GM19397 (cell line): ENCODE data around the gene FAXDC2.

Experiments
- ATAC-seq: cut with Tn5 transposase; IDR thresholded peaks from one replicate; pipeline ENCODE4 v1.9.1; 2021; ENCODE audit warnings: mild to moderate bottlenecking, moderate library complexity; ENCODE audit not compliant: unreplicated experiment

Gene FAXDC2

DNA sequence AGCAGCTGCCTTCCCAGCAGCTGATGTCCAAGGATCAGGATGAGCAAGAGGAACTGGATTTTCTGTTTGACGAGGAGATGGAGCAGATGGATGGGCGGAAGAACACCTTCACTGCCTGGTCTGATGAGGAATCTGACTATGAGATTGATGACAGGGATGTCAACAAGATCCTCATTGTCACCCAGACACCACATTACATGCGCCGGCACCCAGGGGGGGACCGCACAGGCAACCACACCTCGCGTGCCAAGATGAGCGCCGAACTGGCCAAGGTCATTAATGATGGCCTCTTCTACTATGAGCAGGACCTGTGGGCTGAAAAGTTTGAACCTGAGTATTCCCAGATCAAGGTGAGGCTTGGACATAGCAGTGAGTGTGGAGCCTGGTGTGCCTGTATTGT is 48.4 kb downstream of the FAXDC2 start:
- no peak for ATAC-seq

DNA sequence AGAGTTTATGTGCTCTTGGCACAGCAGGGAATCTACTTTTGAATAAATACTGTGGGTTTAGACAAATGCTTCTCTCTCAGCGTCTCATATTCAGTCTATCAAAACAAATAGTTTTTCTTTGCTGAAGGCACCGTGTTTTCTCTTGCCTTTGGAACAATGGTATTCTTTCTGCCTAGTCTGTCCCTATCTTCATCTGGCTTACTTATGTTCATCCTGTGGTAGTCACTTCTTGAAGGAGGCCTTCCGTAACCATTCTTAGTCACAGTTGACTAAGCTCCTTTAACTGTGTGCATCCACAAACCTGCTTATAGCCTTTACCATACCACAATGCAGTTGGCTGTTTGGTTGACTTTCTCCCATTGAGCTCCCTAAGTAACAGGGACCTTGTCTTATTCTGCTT is 49.3 kb downstream of the FAXDC2 start:
- ATAC-seq: no peak

DNA sequence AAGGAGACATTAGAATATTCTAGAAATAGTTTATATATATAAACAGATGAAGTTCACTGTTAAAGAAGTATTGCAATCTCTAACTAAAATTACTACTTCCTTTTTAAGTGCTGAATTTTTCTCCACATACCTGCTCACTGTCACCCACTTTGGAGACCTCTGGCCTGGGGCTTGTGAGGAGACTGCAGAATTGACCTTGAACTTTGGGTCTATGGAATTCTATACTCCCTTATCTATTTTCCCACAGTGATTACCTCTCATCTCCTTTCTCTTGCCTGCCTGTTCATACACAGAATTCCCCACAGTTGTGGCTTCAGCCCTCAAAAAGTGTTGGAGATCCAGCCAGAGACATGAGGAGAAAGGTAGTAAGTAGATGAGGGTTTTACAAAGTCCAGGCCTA is 49.8 kb downstream of the FAXDC2 start:
- ATAC-seq: no peak

DNA sequence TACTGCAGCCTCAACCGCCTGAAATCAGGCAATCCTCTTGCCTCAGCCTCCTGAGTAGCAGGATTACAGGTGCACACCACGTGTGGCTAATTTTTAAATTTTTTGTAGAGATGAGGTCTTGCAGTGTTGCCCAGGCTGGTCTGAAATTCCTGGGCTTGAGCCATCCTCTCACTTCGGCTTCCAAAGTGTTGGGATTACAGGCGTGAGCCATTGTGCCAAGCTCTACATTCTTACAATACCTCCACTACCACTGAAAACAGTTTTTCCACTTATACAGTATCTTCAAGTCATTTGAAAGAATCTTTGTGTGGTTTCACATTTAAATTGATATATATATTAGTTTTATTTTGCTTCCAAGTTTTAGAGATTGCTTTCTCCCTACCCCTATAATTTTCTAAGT is 52.6 kb downstream of the FAXDC2 start:
- no peak for ATAC-seq

DNA sequence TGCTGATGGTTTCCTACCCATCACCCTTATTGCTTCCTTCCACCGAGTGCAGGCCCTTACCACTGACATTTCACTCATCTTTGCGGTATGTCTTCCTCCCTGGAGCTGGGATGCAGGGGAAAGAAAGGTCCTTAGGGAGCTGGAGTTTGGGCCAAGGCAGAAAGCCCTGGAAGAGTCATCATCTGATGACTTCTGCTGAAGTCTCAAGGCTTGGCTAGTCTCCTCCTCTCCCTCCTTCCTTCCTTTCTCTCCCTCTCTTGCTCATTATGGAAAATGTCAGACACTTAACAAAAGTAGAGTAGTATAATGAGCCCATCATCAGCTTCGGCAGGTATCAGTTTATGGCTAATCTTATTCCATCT is 55.2 kb downstream of the FAXDC2 start:
- ATAC-seq: no peak

DNA sequence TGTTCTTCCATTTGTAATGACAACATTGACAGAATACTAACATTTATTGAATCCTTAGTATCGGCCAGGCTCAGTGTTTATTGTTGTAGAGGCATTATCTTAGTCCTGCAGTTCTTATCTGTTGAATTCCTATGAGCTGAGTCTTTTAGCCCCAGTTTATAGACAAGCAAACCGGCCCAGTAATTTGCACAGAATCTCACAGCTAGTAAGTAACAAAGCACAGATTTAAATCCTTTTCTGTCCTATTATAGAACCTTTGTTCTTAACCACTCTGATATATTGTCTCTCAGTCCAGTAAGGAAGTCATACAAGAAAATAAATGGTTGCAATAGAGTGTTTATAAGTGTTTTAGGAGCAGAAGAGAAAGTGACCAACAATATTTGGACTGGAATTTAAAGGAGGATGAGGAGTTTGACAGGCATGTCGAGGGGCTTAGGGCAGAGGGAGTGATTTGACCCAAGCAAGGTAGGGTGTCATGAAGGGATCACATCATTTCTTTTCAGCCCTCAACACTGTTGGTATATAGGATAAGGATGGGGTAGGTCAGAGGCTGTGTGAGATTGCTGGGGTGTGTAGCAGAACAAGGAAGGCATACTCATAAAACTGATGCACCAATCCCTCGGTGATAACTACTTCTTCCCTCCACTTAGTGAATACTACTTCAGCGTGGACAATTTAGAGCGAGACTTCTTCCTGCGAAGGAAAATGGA is 55.7 kb downstream of the FAXDC2 start:
- no peak for ATAC-seq

DNA sequence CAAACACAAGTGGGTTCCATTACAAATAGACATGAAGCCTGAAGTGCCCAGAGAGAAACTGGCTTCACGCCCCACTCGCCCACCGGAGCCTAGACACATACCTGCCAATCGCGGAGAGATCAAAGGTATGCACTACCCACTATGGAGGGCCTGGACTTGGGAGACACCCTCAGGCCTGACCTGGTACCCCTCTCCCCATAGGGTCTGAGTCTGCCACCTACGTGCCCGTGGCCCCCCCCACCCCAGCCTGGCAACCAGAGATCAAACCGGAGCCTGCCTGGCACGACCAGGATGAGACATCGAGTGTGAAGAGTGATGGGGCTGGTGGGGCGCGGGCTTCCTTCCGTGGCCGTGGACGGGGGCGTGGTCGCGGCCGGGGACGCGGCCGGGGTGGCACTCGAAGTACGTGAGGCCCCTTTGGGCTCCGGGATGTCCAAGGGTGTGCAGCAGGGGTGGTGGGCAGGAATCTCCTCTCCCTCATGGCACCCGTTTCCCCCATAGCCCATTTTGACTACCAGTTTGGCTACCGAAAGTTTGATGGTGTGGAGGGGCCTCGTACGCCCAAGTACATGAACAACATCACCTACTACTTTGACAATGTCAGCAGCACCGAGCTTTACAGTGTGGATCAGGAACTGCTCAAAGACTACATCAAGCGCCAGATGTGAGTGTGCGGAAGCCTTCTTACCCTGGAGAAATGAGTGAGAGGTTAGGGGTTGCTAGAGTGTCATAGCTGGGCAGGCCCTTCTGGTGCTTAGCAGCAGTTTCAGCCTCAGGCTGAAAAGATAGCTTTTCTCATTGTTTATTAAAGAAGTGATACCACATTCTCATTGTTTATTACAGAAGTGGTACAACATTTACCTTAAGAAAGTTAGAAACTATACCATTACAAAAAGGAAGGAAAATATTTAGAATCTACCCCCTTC is 56.5 kb downstream of the FAXDC2 start:
- ATAC-seq: no peak

DNA sequence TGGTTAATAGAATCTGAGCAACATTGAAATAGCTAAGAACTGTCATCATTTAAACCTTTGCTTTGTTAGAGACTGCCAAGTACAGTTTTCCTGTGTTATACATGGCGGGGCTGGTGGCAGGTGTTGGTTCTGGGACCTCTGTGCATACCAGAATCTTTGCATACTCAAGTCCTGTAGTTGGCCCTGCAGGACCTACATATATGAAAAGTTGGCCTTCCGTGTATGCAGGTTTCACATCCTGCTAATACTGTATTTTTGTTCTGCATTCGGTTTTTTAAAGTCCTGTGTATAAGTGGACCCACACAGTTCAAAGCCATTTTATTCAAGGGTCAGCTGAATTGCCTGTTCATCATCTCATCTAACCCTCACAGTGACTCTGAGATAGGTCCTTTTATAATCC is 58.9 kb downstream of the FAXDC2 start:
- ATAC-seq: peak; percentile 91

DNA sequence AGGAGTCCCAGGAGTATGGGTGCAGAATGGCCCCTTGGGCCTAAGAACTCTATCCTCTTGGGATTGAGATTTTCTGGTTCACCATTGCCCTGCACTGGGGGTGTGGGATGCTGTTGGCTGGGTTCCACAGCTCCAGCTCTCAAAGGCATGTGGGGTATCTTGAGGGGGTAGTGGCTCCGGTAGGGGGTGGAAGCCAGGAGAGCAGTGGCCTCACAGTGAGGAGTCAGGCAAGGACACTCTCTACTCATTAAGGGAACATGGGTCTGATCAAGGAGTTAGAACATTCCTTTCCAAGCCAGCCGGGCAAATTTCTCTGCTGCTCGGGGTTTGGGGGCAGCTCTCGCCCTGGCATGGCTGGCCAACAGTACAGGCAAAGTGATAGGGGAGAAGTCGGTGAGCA is 62.2 kb downstream of the FAXDC2 start:
- no peak for ATAC-seq

DNA sequence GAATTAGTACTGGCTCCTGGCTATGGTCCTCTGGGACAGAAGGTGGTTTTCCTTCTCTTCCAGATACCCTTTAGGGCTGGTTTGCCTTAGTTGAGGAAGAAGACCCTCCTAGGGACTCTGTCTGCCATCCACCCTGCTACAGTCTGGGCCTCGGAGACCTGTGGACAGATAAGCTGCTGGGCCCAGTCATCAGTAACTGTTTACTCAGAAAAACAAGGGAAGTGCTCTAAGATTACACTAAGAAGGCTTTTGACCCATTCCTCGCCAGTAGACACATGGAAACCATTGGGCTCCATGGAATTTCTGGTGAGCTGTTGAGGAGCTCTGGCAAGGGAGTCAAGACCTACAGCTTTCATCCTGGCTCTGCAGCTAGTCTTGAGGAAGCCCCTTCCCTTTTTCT is 64.0 kb downstream of the FAXDC2 start:
- ATAC-seq: no peak

DNA sequence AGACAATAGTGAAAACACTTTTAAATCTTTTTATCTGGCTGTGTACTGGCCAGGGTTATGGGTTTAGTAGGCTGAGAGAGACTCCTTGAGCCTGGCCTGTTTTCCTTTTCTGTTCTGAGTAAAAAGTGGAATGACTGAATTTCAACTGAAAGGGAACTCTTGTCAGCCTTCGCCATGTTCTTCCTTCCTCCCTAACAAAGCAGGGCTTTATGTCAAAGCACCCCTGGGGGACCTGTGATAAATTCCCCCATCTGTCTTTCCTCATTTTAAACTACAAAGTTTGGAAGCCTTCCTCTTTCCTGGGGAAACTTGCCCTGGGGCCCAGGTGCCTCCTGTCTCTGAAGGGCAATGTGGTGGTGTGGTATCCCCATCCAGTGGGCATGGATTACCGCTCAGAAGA is 65.5 kb downstream of the FAXDC2 start:
- no peak for ATAC-seq

DNA sequence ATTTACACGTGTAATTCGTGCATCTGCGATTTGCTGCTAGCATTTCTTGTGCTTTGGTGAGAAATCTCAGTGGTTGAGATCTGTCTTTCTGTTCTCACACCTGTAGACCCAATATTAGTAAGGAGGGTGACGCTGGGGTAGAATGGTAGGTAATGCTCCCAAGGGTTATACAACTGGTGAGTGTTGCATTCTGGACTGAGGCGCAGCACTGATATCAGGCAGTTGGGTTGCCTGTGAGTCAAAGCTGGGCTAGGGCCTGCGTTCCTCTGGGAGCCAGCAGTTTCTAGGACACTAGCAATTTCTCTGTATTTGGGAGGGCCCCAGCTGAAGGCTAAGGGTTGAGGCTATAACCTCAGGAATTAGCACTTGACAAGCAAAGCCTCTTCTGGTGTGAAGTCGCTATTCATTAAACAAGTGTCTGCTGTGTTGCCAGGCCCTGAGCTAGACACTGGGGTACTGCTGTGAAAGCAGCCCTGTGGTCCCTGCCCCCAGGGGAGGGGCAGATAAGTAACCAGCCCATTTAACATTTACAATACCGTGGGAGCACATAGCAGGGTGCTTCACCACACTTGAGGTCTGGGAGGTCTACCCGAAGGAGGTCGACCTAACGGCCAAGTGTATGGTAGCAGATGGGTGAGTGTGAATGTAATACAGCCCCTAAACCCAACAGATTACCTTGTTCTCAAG is 66.5 kb downstream of the FAXDC2 start:
- peak; percentile 55 for ATAC-seq

DNA sequence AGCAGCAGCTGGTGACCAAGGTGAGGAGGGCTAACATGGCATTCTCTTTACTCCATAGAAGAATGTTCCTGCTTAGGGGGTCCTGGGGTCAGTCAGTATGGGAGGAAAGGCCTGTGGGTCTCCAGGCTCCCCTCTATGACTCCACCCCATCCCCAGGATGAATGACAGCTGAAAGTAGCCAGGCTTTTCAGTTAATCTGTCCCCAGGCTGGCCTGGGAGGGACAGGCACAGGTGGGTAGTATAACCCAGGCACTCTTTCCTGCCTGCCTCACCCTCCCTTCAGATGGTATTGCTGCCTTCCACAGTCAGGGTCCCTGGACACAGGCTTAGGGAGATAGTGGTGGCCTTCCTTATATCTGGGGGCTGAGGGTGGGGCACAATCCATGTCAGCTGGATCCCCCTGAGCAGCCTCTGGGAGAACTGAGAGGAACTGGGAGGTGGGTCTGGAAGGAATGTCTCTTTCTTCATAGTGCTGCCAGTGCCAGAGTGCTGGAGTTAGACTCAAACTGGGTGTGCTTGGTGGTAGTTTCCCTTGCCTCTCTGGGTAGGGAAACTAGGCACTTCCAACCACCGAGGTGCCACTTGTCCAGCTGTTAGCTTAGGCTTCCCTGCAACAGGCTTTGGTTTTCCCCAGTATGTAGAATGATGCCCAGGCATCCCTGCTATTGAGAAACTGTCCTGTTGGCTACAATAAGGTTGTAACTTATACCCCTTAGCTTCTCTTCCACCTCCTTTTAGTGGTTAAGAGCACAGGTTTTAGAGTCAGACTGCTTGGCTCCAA is 67.4 kb downstream of the FAXDC2 start:
- ATAC-seq: peak; percentile 5

DNA sequence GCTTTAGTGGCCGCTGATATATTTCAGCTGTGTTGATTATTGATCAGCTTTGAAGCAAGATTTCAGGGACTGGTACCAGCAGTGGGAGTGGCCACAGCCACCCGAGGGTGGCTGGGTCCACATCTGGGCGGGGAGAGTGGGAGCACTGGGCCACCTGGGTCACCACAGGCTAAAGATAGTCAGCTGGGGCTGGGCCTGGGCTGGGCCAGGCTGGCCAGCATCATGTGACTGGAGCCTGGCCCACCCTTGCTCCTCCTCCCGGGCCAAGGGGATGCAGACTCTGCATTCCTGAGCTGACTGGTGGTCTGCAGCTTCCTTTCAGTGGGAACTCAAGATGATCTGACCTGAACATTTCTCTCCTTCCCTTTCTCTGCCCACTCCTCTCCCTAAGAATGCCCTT is 68.1 kb downstream of the FAXDC2 start:
- ATAC-seq: no peak

DNA sequence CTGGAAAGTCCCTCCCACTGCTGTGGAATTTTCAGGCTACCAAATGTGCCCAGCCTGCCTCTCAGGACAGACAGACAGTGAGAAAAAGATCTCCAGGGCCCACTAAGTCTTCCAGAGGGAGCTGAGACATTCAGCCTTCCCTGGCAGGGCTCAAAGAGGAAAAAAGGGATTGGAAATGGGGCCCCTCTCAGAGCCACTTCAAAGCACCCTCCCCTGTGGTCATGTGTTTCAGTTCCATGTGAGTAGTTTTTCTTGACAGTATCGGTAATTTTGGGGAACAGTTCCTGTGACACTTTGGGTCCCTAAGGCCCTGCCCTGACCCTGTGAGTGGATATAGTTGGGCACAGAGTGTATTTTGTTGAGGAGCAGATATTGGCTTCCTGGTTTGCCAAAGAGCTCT is 70.3 kb downstream of the FAXDC2 start:
- no peak for ATAC-seq

DNA sequence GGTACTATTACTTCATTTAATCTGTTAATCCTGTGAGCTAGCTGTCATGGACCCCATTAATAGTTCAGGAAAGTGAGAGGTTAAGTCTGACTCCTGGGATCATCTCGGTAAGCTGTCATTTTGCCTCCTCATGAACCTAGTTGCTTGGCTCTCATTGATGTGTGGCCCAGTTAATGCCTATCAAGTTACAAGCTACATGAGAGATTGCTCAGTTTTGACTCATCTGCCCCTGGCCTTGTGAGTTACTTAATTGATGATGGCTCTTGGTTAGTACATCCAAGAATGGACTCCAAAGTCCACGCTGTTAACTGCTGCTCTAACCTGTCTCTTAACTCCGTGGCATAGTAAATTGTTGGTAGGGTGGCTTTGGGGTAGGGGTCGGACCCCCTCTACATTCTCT is 71.3 kb downstream of the FAXDC2 start:
- no peak for ATAC-seq

DNA sequence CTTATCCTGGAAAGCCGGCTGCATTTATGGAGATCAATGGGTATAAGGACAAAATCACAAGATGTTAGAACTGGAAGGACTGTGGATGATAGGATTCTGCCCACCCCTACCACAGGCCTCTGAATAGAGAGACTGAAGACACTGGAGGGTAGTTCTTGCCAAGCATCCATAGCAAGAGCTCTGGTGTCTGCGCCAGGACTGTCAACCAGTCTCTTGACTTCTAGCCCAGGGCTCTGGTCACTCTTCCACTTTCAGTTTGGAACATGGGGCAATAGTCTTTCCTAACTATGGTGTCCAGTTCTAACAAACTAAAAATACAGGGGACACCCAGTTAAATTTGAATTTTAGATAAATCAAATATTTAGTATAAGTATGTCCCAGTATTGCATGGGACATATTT is 71.9 kb downstream of the FAXDC2 start:
- no peak for ATAC-seq

DNA sequence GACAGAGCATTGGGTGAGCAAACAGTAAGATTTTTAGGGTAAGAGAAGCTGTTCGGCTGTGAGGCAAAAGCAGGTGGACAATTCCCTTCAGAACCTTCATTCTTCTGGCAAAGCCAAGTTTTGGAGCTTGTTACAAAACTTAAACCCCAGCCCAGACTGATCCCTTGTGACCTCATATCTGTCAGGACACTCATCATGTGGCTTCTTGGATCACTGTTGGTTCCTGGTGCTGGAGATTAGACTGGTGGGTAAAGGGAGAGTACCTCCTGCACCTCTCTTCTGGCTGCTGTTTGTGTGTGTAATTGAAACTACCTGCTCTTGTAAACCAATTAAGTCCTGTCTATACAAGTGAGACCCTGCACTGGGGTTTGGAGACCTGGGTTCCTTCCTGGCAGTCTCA is 74.2 kb downstream of the FAXDC2 start:
- ATAC-seq: no peak

DNA sequence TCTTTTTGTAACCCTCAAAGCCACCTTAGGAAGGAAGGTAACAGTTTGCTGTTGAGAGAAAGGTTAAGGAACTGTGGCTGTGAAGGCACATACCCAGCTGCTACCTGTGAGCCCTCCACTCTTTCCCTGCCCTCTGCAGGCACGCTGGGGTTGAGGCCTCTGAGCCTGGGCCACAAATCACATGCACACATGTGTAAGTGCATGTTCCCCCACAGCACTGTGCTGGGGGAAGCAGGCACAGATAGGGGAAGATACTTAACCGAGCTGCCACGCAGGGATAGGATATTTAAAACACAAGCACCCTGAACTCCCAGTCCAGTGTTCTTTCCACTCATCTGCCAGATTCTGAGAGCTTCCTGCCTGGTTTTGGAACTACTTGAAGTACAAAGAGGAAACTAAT is 77.1 kb downstream of the FAXDC2 start:
- no peak for ATAC-seq

DNA sequence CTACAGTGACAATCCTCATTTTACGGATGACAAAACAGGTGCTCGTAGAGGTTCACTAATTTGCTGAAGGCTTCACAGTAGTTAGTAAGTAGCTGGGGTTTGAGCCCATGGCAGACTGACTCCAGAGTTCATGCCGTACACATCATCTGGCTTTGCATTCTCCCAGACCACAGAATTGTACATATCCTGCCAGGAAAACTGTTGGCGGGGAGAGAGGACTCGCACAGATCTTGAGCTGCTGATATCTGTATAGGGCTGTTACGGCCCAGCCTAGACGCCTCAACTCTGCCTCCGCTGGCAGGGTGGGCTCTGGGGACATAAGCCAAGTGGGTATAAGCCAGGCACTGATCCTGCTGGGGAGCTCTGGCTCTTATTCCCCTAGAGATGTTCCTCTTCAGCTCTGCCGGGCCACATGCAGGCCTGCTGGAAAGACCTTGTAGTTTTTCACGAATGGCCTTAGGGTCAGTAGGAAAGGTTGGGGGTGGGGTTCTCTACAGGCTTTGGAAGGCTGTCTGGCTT is 79.0 kb downstream of the FAXDC2 start:
- no peak for ATAC-seq

DNA sequence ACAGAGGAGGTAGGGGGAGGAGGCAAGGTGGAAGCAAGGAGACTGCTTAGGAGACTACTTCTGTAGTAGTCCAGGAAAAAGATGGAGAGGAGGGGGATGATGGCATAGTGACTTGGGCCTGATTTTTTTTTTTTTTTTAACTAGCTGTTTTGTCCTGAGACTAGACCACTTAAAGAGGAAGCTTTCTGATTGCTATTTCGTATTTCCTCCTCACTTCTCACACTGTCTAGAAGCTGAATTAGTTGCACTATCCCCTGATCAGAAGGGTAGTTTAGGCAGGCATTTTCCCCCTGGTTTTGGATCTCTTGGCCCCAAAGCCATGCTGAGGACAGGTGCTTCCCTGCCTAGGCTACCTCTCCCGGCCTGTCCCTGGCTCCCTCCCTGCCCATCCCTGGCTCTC is 80.3 kb downstream of the FAXDC2 start:
- no peak for ATAC-seq
